Immature natural killer cell (primary cell): Measurements from ENCODE around the gene NME4. TPM values are rescaled to one million over a fixed set of nuclear protein-coding genes. Genes with fewer than 3 reads are reported as not detected.
A peak's percentile ranks its signal among the peaks of the same experiment; 100 is the strongest.
"Not testable (repeated sequence)": the region's sequence is repeated elsewhere in the genome, so short reads cannot be mapped to it uniquely, and the experiment has no call there.

ENCODE experiments used
- DNase-seq, 3 donors: peaks; one replicate each; pipeline ENCODE4 v3.0.0; 2022; ENCODE audit warnings: mixed read lengths in 1 of 3
- H3K27ac Mint-ChIP-seq, 6 donors: one replicate each; pipeline ENCODE4 v1.8.0; 2020; ENCODE audit warnings: mixed read lengths in 6 of 6, mild to moderate bottlenecking in 5 of 6, inconsistent platforms in 4 of 6, moderate library complexity in 3 of 6
- H3K27me3 Mint-ChIP-seq, 3 donors: one replicate each; pipeline ENCODE4 v1.8.0; 2020 to 2021; ENCODE audit warnings: low read depth in 3 of 3, mild to moderate bottlenecking in 3 of 3, mixed read lengths in 3 of 3, moderate library complexity in 3 of 3, inconsistent platforms in 1 of 3
- H3K36me3 Mint-ChIP-seq, 3 donors: one replicate each; pipeline ENCODE4 v1.8.0; 2020; ENCODE audit warnings: mixed read lengths in 3 of 3, inconsistent platforms in 2 of 3, mild to moderate bottlenecking in 2 of 3
- H3K4me1 Mint-ChIP-seq, 2 donors: one replicate each; pipeline ENCODE4 v1.8.0; 2020; ENCODE audit warnings: inconsistent platforms in 2 of 2, mild to moderate bottlenecking in 2 of 2, mixed read lengths in 2 of 2, moderate library complexity in 1 of 2
- H3K4me3 Mint-ChIP-seq, 5 donors: one replicate each; pipeline ENCODE4 v1.8.0; 2020; ENCODE audit warnings: mild to moderate bottlenecking in 5 of 5, mixed read lengths in 5 of 5, inconsistent platforms in 3 of 5, moderate library complexity in 3 of 5
- H3K9me3 Mint-ChIP-seq, 6 donors: one replicate each; pipeline ENCODE4 v1.8.0; 2020; ENCODE audit warnings: mild to moderate bottlenecking in 6 of 6, mixed read lengths in 6 of 6, inconsistent platforms in 4 of 6, moderate library complexity in 3 of 6
- polyA plus RNA-seq, 3 donors: library from polyadenylated mRNA; unstranded; fragments of 300-500 nt; fragmentation: Illumina TruSeq; gene quantifications; one replicate each; pipeline ENCODE4 v1.2.3, GENCODE V29; 2021

The NME4 gene
- 10 to 100 TPM; 30.4 to 53.7 (median 36.5) TPM for polyA plus RNA-seq

- Mint-ChIP-seq H3K9me3 (peaks cover 0 to under 1% (median 0%) of the 10 kb centered on the region in 6 donors), H3K4me1 (peaks cover 29 to 35% of the 10 kb centered on the region in 2 donors), H3K4me3 (peak within 1 kb of the TSS; percentile 85 to 89 (median 86)), H3K27ac (peak within 1 kb of the TSS in 5 of 6 donors; percentile 57 to 86 (median 83)), H3K36me3 (no peaks in the 10 kb centered on the region), H3K27me3 (peaks cover 15 to 29% (median 28%) of the 10 kb centered on the region in 3 donors)
- peak in 1 of 3 donors; percentile 35 for DNase-seq
These were observed at the start of gene NME4 for GRCh38 chr16:397135-397661. Gene NME4 (plus strand): TSS chr16:397199. CDS start chr16:397223, 24 bp downstream.

- peaks cover 26 to 43% (median 28%) of the 10 kb centered on the region in 3 donors for H3K36me3 Mint-ChIP-seq
- H3K9me3 Mint-ChIP-seq: no peaks in the 10 kb centered on the region
- peaks cover 86 to 87% of the 10 kb centered on the region in 2 donors for H3K4me1 Mint-ChIP-seq
- H3K4me3 Mint-ChIP-seq: peak overlapping the region; percentile 8 to 77 (median 65)
- H3K27me3 Mint-ChIP-seq: peaks cover 3 to 30% (median 16%) of the 10 kb centered on the region in 3 donors
- no peak for DNase-seq
- H3K27ac Mint-ChIP-seq: peak overlapping the region; percentile 69 to 96 (median 90)
These were observed 49.8 kb upstream of the NME4 start for GRCh38 chr16:347203-347602.

GRCh38 chr16:348495-348894, 48.5 kb upstream of the NME4 start:
- peaks cover 22 to 34% (median 23%) of the 10 kb centered on the region in 3 donors for H3K36me3 Mint-ChIP-seq
- H3K4me1 Mint-ChIP-seq: peaks cover 74 to 75% of the 10 kb centered on the region in 2 donors
- peak overlapping the region; percentile 69 to 96 (median 90) for H3K27ac Mint-ChIP-seq
- H3K4me3 Mint-ChIP-seq: peak overlapping the region; percentile 40 to 77 (median 68)
- H3K9me3 Mint-ChIP-seq, DNase-seq: not testable (repeated sequence)
- peaks cover 8 to 24% (median 10%) of the 10 kb centered on the region in 3 donors for H3K27me3 Mint-ChIP-seq

GRCh38 chr16:349211-349610, 47.8 kb upstream of the NME4 start:
- Mint-ChIP-seq H3K4me3 (peak overlapping the region; percentile 69 to 94 (median 90)), H3K27ac (peak overlapping the region; percentile 89 to 98 (median 96)), H3K36me3 (peaks cover 22 to 34% (median 23%) of the 10 kb centered on the region in 3 donors), H3K4me1 (peaks cover 77 to 78% of the 10 kb centered on the region in 2 donors), H3K9me3 (no peaks in the 10 kb centered on the region), H3K27me3 (peaks cover 5 to 25% (median 9%) of the 10 kb centered on the region in 3 donors)
- DNase-seq: peak in 1 of 3 donors; percentile 44

GRCh38 chr16:350203-350602, 46.8 kb upstream of the NME4 start:
- peak overlapping the region; percentile 74 to 94 (median 92) for H3K4me3 Mint-ChIP-seq
- peaks cover 75 to 78% of the 10 kb centered on the region in 2 donors for H3K4me1 Mint-ChIP-seq
- H3K9me3 Mint-ChIP-seq: no peaks in the 10 kb centered on the region
- H3K27ac Mint-ChIP-seq: peak overlapping the region; percentile 89 to 98 (median 96)
- peaks cover 5 to 28% (median 9%) of the 10 kb centered on the region in 3 donors for H3K27me3 Mint-ChIP-seq
- DNase-seq: no peak
- H3K36me3 Mint-ChIP-seq: peaks cover 16 to 27% (median 16%) of the 10 kb centered on the region in 3 donors

GRCh38 chr16:351804-352520, 45.0 kb upstream of the NME4 start:
- Mint-ChIP-seq H3K36me3 (peaks cover 6 to 13% (median 6%) of the 10 kb centered on the region in 3 donors), H3K27ac (peak overlapping the region; percentile 90 to 98 (median 96)), H3K4me1 (peaks cover 72% of the 10 kb centered on the region in 2 donors), H3K9me3 (no peaks in the 10 kb centered on the region), H3K27me3 (peaks cover 6 to 28% (median 9%) of the 10 kb centered on the region in 3 donors), H3K4me3 (peak overlapping the region; percentile 90 to 96 (median 92))
- no peak for DNase-seq

- Mint-ChIP-seq H3K27ac (peak within 1 kb of the TSS; percentile 93 to 98 (median 96)), H3K4me3 (peak within 1 kb of the TSS; percentile 92 to 98 (median 96)), H3K27me3 (peaks cover 6 to 28% (median 8%) of the 10 kb centered on the region in 3 donors), H3K36me3 (peaks cover 0 to 6% (median 6%) of the 10 kb centered on the region in 3 donors), H3K4me1 (peaks cover 64 to 67% of the 10 kb centered on the region in 2 donors), H3K9me3 (no peaks in the 10 kb centered on the region)
- DNase-seq: peak; percentile 93 to 96 (median 94)
These were observed 44.2 kb upstream of the NME4 start, which contains the start of gene AXIN1 for GRCh38 chr16:352547-353403. Gene AXIN1 (minus strand): TSS chr16:352723. CDS start chr16:347025, 5,698 bp downstream.

GRCh38 chr16:353404-354290, 43.4 kb upstream of the NME4 start:
- no peaks in the 10 kb centered on the region for H3K9me3 Mint-ChIP-seq
- peaks cover 55 to 60% of the 10 kb centered on the region in 2 donors for H3K4me1 Mint-ChIP-seq
- peak overlapping the region; percentile 91 to 98 (median 96) for H3K27ac Mint-ChIP-seq
- peak overlapping the region; percentile 87 to 98 (median 92) for H3K4me3 Mint-ChIP-seq
- DNase-seq: peak in 2 of 3 donors; percentile 46 to 54
- H3K36me3 Mint-ChIP-seq: peaks cover 0 to 6% (median 6%) of the 10 kb centered on the region in 3 donors
- peaks cover 4 to 28% (median 8%) of the 10 kb centered on the region in 3 donors for H3K27me3 Mint-ChIP-seq

GRCh38 chr16:354291-354881, 42.6 kb upstream of the NME4 start:
- H3K4me1 Mint-ChIP-seq: peaks cover 50 to 53% of the 10 kb centered on the region in 2 donors
- DNase-seq: no peak
- peaks cover 0 to 6% (median 6%) of the 10 kb centered on the region in 3 donors for H3K36me3 Mint-ChIP-seq
- peak overlapping the region; percentile 91 to 98 (median 96) for H3K27ac Mint-ChIP-seq
- peak overlapping the region; percentile 87 to 98 (median 92) for H3K4me3 Mint-ChIP-seq
- no peaks in the 10 kb centered on the region for H3K9me3 Mint-ChIP-seq
- peaks cover 4 to 28% (median 8%) of the 10 kb centered on the region in 3 donors for H3K27me3 Mint-ChIP-seq

GRCh38 chr16:354971-355461, 42.0 kb upstream of the NME4 start:
- peak overlapping the region; percentile 91 to 98 (median 96) for H3K27ac Mint-ChIP-seq
- peaks cover 4 to 25% (median 8%) of the 10 kb centered on the region in 3 donors for H3K27me3 Mint-ChIP-seq
- H3K4me1 Mint-ChIP-seq: peaks cover 44 to 47% of the 10 kb centered on the region in 2 donors
- H3K36me3 Mint-ChIP-seq: peaks cover 0 to 6% (median 6%) of the 10 kb centered on the region in 3 donors
- H3K4me3 Mint-ChIP-seq: peak overlapping the region; percentile 87 to 98 (median 92)
- peak; percentile 76 to 82 (median 77) for DNase-seq
- no peaks in the 10 kb centered on the region for H3K9me3 Mint-ChIP-seq

- peak overlapping the region in 1 of 5 donors; percentile 9 for H3K4me3 Mint-ChIP-seq
These were observed 40.3 kb upstream of the NME4 start for GRCh38 chr16:356741-357140.

More at GRCh38 chr16:356741-357140, 40.3 kb upstream of the NME4 start:
- H3K27me3 Mint-ChIP-seq: peaks cover 2 to 10% (median 6%) of the 10 kb centered on the region in 3 donors
- peaks cover 27 to 32% of the 10 kb centered on the region in 2 donors for H3K4me1 Mint-ChIP-seq
- no peak for DNase-seq
- no peaks in the 10 kb centered on the region for H3K9me3 Mint-ChIP-seq
- no peaks in the 10 kb centered on the region for H3K36me3 Mint-ChIP-seq
- peak overlapping the region in 4 of 6 donors; percentile 62 to 98 (median 85) for H3K27ac Mint-ChIP-seq
